ENCODE results near the gene MBD6.
"Not testable (repeated sequence)": the region's sequence is repeated elsewhere in the genome, so short reads cannot be mapped to it uniquely, and the experiment has no call there.

Gene MBD6

DNA sequence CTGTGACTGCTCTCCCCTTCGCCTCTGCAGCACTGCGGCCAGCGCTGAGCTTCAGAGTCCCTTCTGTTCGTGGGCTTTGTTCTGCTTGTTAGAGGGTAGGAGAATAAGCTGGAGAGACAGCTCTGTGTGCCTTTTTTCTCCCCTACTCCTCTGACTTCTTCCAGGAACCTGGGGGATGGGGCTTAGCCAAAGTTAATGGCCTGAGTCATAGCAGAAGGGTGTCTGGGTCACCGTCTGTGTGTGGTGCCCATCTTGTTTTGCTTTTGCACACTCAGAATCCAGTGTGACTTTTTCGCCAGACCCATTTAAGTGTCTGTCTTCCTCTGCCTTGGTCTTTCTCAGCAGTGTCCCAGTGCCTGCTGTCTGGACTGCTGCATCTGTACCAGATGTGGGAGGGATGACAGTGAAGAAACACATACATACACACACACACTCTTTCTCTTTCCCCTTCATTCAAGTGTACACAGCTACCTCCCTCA, 30.2 kb downstream of the MBD6 start:
- no peak for DNase-seq

DNA sequence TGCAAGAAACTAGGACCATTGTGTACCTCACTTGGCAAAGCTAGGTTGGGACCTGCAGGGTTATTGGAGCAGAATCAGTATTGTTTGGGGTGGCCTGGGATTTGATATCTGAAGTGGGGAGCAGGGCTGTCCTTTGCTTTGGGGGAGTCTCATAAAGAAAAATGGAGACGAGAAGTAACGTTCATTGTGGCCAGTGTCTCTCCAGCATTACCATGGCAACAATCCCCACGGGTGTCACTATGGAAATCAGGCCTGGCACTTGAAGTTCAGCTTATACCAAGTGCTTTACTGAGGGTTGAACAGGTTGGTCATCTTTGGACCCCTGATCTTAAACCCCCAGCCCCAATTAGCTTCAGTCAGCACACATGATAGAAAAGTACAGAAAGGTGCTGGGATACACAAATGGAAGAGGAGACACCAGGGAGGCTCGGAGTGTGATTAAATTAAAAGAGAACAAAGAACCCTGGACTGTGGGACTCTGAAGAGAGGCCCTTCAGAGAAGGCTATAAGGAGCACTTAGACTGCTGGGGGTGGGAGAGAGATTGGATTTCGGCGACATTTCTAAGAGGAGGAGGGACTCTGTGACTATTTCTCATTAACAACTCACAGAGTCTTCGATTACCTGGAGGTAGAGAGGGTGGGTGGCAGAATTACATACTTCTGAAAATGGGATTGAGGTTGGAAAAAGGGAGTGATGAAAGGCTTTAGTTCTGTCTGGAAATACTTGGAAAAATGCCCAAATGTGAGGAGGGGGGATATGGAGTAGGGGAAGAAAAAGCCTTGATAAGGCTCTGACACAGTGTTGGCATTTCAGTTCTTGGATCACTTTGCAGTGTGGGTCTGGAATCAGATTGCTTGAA, 30.9 kb downstream of the MBD6 start:
- DNase-seq, result no peak

DNA sequence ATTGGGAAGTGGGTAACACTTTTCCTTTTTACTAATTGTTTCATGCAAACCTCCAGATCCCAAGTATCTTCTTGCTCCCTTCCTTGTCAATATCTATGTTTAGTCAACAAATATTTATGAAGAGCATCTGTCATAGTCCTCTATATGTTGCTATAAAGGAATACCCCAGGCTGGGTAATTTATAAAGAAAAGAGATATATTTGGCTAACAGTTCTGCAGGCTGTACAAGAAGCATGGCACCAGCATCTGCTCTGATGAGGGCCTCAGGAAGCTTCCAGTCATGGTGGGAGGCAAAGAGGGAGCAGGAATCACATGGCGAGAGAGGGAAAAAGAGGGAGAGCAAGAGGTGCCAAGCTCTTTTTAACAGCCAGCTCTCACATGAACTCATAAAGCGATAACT, 31.8 kb downstream of the MBD6 start:
- DNase-seq, result no peak

DNA sequence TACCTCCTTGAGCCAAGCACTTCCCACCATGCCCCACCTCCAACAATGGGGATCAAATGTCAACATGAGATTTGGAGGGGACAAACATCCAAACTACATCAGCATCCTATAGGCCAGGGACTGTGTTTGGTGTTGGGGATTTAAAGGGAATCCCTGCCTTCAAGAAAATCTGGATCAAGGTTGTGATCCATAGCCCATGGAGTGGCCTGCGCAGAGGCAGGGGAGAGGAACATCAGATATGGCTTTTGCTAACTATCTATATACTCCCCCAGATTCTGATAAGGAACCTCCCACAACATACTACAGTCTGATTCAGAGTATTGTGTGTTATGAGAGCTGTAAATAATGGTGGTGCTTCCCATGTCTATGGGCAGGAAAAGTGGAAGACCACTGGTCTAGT, 32.3 kb downstream of the MBD6 start:
- DNase-seq, result no peak

DNA sequence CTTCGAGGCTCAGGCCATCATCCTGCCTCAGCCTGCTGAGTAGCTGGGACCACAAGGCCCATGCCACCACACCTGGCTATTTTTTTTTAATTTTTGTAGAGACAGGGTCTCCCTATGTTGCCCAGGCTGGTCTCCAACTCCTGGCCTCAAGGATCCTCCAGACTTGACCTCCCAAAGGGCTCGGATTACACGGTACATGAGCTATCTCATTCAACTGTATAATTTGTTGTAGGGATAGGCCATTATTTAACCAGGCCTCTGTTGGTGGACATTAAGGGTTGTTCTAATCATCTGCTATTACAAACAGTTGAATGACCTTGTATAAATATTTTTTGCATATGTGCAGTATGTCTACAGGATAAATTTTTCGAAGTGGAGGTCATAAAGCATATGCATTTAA, 36.2 kb downstream of the MBD6 start:
- DNase-seq, result no peak

DNA sequence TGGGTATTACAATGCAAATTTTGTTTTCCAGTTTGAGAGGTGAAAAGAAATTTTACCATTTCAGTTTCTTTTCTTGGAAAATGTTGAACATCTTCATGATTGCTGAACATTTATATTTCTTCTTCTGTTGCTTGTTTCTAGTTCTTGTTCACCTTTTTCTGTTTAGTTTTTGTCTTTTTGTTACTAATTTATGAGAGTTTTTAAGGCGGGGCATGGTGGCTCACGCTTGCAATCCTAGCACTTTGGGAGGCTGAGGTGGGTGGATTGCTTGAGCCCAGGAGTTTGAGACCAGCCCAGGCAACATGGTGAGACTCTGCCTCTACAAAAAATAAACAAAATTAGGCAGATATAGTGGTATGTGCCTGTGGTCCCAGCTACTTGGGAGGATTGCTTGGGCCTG, 37.9 kb downstream of the MBD6 start:
- DNase-seq, result no peak

DNA sequence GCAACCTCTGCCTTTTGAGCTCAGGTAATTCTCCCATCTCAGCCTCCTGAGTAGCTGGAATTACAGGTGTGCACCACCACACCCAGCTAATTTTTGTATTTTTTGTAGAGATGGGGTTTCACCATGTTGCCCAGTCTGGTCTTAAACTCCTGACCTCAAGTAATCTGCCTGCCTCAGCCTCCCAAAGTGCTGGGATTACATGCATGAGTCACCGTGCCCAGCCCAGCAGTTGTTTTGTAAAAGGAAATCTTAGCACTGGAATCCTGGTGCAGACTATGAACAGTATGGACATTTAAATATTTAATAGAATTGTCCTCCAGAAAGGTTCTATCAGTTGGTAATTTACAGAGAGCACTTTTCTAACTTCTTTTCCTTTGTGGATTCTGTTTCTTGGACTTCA, 38.5 kb downstream of the MBD6 start:
- not testable (repeated sequence) for DNase-seq

DNA sequence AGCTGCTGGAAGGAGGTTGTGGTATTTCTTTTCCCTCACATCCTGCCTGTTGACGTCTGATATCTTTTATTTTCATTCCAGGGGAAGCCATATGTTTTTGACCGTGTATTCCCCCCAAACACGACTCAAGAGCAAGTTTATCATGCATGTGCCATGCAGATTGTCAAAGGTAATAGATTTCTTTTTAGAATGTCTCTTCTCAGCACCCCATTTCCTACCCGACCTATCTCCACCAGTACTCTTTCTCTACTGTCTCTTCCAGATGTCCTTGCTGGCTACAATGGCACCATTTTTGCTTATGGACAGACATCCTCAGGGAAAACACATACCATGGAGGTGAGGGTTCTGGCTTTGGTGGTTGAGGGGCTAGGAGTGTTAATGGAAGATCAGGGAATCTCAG, 40.7 kb downstream of the MBD6 start:
- no peak for DNase-seq

DNA sequence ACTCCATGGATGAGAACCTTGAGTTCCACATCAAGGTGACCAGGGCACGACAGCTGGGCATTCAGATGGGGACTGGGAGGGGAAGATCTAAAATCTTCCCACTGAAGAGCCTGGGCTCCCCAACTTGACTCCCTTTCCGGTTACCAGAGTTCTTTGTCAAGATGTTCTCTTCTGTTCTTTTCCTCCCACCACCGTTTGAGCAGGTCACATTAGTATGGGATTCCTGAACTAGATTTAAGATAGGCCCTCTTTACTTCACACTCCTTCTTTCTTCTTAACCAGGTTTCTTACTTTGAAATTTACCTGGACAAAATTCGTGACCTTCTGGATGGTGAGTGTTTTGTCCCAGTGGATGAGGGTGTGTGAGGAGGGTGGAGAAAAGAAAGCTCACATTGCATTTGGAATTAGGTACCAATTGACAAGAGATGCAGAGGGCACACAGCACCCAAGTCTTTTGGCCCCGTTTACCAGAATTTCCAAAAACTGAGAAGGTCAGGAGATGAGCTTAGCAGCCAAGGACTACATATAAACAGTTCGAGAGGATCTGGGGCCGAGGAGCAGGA, 41.6 kb downstream of the MBD6 start:
- no peak for DNase-seq

DNA sequence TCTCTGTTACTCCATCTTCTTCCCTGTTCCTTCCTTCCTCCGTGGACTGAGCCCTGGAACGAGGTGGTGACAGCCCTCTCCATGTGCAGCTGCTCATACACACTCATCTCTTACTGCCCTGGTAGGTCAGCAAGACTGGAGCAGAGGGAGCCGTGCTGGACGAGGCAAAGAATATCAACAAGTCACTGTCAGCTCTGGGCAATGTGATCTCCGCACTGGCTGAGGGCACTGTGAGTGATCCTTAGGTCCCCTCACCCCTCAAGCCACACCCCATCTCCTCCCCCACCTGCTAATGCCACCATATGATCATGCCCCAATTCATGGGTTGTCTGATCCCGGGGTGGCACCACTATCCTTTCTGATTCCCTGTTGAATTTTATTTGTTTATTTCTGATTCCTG, 46.2 kb downstream of the MBD6 start:
- DNase-seq, result no peak

DNA sequence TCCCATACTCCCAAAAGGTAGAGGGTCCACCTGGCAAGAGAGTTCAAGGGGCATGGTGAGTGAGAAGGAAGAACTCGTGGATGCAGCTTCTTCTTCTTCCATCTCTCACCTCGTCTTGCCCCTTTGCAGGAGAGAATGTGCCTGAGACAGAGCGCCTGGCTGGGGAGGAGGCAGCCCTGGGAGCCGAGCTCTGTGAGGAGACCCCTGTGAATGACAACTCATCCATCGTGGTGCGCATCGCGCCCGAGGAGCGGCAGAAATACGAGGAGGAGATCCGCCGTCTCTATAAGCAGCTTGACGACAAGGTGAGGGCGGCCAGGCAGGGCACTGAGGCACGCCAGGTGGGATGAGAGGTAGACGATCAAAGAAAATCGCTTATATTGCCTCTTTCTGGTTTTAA, 47.2 kb downstream of the MBD6 start:
- DNase-seq, result no peak

DNA sequence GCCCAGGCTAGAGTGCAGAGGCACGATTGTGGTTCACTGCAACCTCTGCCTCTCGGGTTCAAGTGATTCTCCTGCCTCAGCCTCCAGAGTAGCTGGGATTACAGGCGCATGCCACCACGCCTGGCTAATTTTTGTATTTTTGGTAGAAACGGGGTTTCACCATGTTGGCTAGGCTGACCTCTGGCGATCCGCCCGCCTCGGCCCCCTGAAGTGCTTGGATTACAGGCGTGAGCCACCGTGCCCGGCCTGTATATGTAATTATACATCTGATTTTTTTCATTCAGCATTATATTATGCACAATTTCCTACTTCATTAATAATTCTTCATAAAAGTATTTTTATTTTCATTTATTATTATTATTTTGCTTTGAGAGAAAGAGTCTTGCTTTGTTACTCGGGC, 47.8 kb downstream of the MBD6 start:
- not testable (repeated sequence) for DNase-seq

DNA sequence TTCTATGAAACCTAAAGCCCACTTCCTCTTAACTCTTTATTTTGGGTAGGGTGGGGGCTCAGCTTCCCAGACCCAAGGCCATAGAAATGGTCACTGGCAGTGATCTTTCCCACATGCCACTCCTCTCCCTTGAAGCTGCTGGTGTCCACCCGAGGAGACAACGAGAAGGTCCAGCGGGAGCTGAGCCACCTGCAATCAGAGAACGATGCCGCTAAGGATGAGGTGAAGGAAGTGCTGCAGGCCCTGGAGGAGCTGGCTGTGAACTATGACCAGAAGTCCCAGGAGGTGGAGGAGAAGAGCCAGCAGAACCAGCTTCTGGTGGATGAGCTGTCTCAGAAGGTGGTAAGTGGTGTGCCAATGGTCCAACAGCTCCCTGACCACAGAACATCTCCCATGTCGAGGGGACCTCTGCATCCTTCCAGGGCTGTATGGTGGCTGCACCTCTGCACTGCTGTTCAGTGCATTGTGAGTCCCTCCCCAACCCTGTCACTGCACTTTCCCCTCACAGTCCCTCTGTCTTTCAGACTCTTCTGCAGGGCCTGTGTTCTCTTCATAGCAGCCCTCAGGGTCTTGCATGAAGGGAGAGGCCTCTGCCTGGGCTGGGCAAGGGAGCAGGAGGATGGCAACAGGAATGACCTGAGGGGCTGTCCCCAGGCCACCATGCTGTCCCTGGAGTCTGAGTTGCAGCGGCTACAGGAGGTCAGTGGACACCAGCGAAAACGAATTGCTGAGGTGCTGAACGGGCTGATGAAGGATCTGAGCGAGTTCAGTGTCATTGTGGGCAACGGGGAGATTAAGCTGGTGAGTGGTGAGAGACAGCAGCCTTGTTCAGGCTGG, 49.5 kb downstream of the MBD6 start:
- no peak for DNase-seq

DNA sequence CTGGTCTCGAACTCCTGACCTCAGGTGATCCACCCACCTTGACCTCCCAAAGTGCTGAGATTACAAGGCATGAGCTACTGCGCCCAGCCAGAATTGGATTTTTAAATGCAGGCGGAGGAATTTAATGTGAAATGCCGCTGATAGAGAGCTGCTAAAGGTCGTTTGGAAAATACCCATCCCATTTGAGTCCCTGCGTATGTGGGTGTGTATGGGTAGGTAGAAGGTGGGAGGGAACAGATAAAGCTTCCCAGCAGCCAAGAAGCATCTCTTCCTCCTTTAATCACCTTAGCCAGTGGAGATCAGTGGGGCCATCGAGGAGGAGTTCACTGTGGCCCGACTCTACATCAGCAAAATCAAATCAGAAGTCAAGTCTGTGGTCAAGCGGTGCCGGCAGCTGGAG, 52.2 kb downstream of the MBD6 start:
- no peak for DNase-seq

DNA sequence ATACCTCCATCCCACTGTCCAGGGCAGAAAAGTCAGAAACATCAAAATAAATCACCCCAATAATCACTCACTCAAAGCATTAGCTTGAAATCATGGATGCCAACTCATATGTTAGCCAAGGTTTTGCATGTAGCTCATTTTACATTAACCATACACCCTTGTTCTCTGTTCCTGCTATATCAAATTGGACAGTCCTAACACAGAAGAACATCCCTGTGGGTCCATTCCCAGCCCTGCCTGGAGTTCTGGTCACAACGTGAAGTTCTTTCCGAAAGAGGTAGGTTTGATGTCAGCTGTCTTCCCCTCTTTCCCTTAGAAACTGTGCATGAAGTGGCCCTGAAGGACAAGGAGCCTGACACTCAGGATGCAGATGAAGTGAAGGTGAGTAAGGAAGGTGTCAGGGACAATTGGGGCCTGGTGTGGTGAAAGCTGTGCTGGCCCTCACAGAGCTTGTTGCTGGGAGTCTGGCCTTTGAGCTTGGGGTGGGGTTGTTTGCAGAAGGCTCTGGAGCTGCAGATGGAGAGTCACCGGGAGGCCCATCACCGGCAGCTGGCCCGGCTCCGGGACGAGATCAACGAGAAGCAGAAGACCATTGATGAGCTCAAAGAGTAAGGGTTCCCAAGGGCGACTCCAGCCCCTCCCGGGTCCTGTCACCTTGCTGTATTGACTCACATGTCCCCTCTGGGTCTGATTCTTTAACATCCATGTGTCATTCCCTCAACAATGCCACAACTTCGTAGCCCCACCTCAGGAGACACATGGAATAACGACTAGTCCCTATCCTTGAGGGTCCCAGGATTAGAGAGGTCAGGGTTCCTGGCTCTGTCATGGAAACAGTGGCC, 53.4 kb downstream of the MBD6 start:
- DNase-seq, result no peak

DNA sequence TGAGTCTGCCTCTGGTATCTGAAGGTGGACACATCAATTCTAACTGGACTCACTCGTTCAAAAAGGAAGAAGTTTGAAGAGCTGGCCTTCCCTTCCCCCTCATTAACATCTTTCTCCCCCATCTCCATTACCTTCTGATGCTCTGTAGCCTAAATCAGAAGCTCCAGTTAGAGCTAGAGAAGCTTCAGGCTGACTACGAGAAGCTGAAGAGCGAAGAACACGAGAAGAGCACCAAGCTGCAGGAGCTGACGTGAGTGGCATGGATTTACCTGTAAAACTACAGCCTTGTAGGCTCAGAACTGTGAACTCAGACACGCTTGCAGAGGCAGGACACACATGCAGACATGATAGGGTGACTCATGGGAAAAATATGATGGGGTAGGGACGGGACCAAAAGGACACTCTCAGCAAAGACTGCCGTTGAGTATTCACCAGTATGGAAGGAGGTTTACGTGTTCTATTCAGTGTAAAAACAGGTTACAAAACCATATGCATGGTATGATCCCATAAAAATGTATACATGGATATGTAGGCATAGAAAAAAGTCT, 54.1 kb downstream of the MBD6 start:
- no peak for DNase-seq

DNA sequence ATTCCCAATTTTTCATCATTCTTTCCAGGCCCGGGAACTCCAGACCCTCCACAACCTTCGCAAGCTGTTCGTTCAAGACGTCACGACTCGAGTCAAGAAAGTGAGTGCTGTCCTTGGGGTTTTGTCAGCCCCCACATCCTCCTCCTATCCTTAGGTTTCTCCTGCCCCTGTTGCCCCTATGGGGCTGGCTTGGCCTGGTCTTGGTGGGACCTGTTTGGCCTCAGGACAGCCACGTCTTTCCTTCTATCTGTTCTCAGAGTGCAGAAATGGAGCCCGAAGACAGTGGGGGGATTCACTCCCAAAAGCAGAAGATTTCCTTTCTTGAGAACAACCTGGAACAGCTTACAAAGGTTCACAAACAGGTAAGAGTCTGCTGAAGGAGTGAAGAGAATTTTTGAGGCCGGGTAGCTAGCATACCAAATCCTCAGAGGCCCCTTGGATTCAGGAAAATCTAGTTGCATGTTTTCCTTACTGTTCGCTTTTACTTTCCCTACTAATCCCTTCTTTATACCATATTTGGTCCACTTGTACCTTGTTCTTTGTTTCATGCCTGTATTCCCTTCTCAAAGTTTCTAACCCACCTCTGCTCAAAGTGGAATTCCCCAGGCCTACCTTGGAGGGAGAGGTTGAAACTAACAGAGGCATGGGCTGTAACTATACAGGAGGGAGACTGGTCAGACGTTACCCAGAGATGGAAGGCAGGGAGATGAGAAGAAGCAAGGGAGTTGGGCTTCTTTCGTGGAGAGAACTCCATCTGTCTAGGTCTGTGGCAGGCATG, 55.5 kb downstream of the MBD6 start:
- DNase-seq, result no peak

DNA sequence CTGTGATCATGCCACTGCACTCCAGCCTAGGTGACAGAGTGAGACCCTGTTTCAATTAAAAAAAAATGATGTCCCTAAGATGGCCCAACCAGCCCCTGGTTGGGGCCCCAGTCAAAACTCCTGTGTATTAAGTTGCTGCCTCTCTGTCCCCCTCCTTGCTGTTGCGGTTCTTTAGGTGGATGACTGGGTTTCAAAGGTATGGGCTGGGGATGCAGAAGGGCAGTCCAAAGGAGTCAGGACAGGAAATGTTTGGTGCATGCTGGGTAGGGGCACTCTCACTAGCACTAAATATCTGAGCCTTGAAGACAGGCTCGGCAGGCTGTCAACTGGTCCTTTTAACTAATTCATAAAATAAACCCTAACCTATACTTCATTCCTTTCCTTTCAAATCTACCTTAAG, 56.4 kb downstream of the MBD6 start:
- DNase-seq, result no peak
